ENCODE results near the gene FKBP3. TPM values are rescaled to one million over a fixed set of nuclear protein-coding genes. Genes with fewer than 3 reads are reported as not detected.

FKBP3 gene
- total and polyA plus RNA-seq, 2 of the 13 experiments (the other 11 are each of a cell fraction or from before 2014, with no cell fraction given): 57.0 to 87.6 TPM

DNA sequence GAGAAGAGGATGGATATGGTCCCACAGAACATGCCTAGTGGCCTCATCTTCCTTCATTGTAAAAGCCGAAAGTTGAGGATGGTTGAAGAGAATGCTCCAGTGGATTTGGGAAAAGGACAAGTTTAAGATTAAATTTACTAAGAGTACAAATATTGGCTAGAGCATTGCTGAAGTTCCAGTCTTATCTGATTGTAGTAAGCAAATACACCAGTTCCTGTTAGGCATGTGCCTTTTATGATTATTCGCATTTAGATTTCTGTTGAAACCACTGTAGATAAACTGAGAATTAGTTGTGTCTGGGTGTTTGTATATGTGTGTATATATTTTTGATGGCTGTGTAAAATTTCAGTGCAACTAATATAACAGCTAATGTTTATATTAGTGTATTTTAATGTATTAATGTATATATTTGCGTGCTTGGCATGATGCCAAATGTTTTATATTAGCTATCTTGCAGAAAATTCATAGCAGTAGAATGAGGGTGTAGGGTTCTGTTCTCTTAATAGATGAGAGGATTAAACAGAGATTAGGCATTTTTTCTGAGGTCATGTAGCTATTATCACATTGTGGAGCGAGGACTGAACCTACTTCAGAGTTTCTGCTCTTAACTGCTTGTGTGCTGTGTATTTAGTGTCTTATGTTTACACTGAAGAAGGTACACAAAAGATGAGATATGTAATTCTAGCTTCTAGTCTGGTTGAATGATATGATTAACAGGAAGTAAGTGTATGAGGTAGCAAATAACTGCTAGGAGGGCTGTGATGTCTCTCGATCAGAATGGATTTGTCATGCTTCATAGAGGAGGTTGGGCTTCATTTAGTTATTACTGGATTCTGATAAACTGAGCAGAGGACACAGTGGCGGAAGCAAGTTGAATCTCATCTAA, 21.1 kb downstream of the FKBP3 start (continued):
- no peak for TF ChIP-seq GPBP1L1 (CRISPR knock-in tag; IDR thresholded peaks at IDR 0.05)
- TF ChIP-seq TEAD3 (CRISPR knock-in tag; optimal IDR thresholded peaks at IDR 0.05; ENCODE audit: borderline replicate concordance): peak; percentile 46
- TF ChIP-seq LBX2 (CRISPR knock-in tag; IDR thresholded peaks at IDR 0.05; ENCODE audit: borderline replicate concordance): no peak
- TF ChIP-seq, protein P1, sequence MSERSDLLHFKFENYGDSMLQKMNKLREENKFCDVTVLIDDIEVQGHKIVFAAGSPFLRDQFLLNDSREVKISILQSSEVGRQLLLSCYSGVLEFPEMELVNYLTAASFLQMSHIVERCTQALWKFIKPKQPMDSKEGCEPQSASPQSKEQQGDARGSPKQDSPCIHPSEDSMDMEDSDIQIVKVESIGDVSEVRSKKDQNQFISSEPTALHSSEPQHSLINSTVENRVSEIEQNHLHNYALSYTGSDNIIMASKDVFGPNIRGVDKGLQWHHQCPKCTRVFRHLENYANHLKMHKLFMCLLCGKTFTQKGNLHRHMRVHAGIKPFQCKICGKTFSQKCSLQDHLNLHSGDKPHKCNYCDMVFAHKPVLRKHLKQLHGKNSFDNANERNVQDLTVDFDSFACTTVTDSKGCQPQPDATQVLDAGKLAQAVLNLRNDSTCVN (CRISPR knock-in tag; IDR thresholded peaks at IDR 0.05; ENCODE audit: borderline replicate concordance): no peak
- TF ChIP-seq SALL1 (CRISPR knock-in tag; IDR thresholded peaks at IDR 0.05): no peak; the same call in 1 of the 2 replicates
- TF ChIP-seq ZNF660 (CRISPR knock-in tag; IDR thresholded peaks at IDR 0.05; ENCODE audit: borderline replicate concordance, low read depth): no peak
- no peak for TF ChIP-seq MAFG (CRISPR knock-in tag; IDR thresholded peaks at IDR 0.05)
- no peak for TF ChIP-seq GABPA (IDR thresholded peaks at IDR 0.05; ENCODE audit: low read depth, low read length)
- TF ChIP-seq GABPA (CRISPR knock-in tag; IDR thresholded peaks at IDR 0.05; ENCODE audit: low read depth): no peak
- TF ChIP-seq MED1 (CRISPR knock-in tag; IDR thresholded peaks at IDR 0.05): no peak
- no peak for TF ChIP-seq ZNF225 (CRISPR knock-in tag; IDR thresholded peaks at IDR 0.05)
- TF ChIP-seq ZNF34 (CRISPR knock-in tag; IDR thresholded peaks at IDR 0.05; ENCODE audit: borderline replicate concordance): no peak
- no peak for TF ChIP-seq IRF2 (CRISPR knock-in tag; IDR thresholded peaks at IDR 0.05)
- TF ChIP-seq ZNF546 (CRISPR knock-in tag; conservative IDR thresholded peaks at IDR 0.05): no peak
- TF ChIP-seq POLR2AphosphoS2 (IDR thresholded peaks at IDR 0.05; ENCODE audit: low read depth, low read length): no peak
- TF ChIP-seq HDAC2 (CRISPR knock-in tag; IDR thresholded peaks at IDR 0.05): no peak; the same call in 1 of the 2 replicates
- no peak for TF ChIP-seq HHEX (CRISPR knock-in tag; IDR thresholded peaks at IDR 0.05)
- peak; percentile 77 for TF ChIP-seq ZNF652 (CRISPR knock-in tag; IDR thresholded peaks at IDR 0.05; ENCODE audit: borderline replicate concordance, low read depth)
- TF ChIP-seq NCOA2 (CRISPR knock-in tag; IDR thresholded peaks at IDR 0.05): peak; percentile 40; the same call in 1 of the 2 replicates
- TF ChIP-seq SMARCC2 (IDR thresholded peaks at IDR 0.05): no peak
- TF ChIP-seq ZNF782 (CRISPR knock-in tag; IDR thresholded peaks at IDR 0.05; ENCODE audit: borderline replicate concordance): no peak
- no peak for TF ChIP-seq ZNF263 (CRISPR knock-in tag; IDR thresholded peaks at IDR 0.05)
- no peak for TF ChIP-seq NONO (IDR thresholded peaks at IDR 0.05)
- no peak for TF ChIP-seq NONO (CRISPR knock-in tag; conservative IDR thresholded peaks at IDR 0.05)
- TF ChIP-seq CBX2 (IDR thresholded peaks at IDR 0.05; ENCODE audit: low read depth, low read length): no peak
- no peak for TF ChIP-seq CBX2 (CRISPR knock-in tag; IDR thresholded peaks at IDR 0.05; ENCODE audit: low read depth)
- TF ChIP-seq, protein P2, sequence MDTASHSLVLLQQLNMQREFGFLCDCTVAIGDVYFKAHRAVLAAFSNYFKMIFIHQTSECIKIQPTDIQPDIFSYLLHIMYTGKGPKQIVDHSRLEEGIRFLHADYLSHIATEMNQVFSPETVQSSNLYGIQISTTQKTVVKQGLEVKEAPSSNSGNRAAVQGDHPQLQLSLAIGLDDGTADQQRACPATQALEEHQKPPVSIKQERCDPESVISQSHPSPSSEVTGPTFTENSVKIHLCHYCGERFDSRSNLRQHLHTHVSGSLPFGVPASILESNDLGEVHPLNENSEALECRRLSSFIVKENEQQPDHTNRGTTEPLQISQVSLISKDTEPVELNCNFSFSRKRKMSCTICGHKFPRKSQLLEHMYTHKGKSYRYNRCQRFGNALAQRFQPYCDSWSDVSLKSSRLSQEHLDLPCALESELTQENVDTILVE (CRISPR knock-in tag; IDR thresholded peaks at IDR 0.05): no peak
- no peak for TF ChIP-seq ZNF510 (CRISPR knock-in tag; IDR thresholded peaks at IDR 0.05; ENCODE audit: low read depth)
